ENCODE results near the gene RCOR2.

- TF ChIP-seq, protein P1, sequence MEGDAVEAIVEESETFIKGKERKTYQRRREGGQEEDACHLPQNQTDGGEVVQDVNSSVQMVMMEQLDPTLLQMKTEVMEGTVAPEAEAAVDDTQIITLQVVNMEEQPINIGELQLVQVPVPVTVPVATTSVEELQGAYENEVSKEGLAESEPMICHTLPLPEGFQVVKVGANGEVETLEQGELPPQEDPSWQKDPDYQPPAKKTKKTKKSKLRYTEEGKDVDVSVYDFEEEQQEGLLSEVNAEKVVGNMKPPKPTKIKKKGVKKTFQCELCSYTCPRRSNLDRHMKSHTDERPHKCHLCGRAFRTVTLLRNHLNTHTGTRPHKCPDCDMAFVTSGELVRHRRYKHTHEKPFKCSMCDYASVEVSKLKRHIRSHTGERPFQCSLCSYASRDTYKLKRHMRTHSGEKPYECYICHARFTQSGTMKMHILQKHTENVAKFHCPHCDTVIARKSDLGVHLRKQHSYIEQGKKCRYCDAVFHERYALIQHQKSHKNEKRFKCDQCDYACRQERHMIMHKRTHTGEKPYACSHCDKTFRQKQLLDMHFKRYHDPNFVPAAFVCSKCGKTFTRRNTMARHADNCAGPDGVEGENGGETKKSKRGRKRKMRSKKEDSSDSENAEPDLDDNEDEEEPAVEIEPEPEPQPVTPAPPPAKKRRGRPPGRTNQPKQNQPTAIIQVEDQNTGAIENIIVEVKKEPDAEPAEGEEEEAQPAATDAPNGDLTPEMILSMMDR (IDR thresholded peaks at IDR 0.05; ENCODE audit: insufficient read depth, low read depth, low read length) = no peak
- no peak for TF ChIP-seq EZH2 (IDR thresholded peaks at IDR 0.05; ENCODE audit: insufficient read depth, low read length)
Observed at GRCh38 chr11:63941901-63942300, 24.9 kb upstream of the RCOR2 start.

Data from astrocyte (in vitro differentiated cells and primary cell).